Keratinocyte (primary cell): ENCODE results near the gene FHIT.

Experiments used
- EZH2 ChIP-seq: IDR thresholded peaks from one replicate; pipeline ENCODE4 v1.6.1; 2012; ENCODE audit warnings: inconsistent platforms, mild to moderate bottlenecking, low read length, moderate library complexity
- TF ChIP-seq, protein P1 (sequence below), 3 experiments: IDR thresholded peaks in 1 of 3; conservative IDR thresholded peaks in 1 of 3; optimal IDR thresholded peaks in 1 of 3; 2 replicates in 2 of 3; 3 replicates in 1 of 3; pipeline versions ENCODE3 to v1.5.1; 2011; ENCODE audit warnings: low read length in 3 of 3, mild to moderate bottlenecking in 3 of 3, moderate library complexity in 2 of 3, control low read depth in 1 of 3, inconsistent platforms in 1 of 3; ENCODE audit not compliant: insufficient read depth in 2 of 3; ENCODE audit errors: extremely low read depth in 1 of 3

DNA sequence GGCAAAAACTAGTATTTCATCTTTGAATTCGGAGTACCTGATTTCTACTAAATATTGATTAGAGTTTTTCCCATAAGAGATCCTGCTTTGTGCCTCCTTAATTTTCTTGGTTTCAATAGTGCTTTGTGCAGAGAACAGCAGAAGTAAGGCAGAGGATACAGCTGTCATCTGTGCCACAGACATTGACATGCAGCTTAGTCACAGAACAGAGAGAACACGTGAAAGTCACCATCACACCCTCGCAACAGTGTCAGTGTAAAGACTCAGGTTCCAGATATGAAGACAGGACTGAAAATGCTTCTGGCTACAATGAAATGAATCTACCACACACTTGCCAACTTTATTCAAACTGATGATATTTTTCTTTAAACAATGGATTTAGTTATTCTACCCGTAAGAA, 1258.7 kb downstream of the FHIT start:
- TF ChIP-seq, protein P1, sequence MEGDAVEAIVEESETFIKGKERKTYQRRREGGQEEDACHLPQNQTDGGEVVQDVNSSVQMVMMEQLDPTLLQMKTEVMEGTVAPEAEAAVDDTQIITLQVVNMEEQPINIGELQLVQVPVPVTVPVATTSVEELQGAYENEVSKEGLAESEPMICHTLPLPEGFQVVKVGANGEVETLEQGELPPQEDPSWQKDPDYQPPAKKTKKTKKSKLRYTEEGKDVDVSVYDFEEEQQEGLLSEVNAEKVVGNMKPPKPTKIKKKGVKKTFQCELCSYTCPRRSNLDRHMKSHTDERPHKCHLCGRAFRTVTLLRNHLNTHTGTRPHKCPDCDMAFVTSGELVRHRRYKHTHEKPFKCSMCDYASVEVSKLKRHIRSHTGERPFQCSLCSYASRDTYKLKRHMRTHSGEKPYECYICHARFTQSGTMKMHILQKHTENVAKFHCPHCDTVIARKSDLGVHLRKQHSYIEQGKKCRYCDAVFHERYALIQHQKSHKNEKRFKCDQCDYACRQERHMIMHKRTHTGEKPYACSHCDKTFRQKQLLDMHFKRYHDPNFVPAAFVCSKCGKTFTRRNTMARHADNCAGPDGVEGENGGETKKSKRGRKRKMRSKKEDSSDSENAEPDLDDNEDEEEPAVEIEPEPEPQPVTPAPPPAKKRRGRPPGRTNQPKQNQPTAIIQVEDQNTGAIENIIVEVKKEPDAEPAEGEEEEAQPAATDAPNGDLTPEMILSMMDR (optimal IDR thresholded peaks at IDR 0.05 in 1 of 3, IDR thresholded peaks at IDR 0.05 in 1 of 3, conservative IDR thresholded peaks at IDR 0.05 in 1 of 3; ENCODE audit: extremely low read depth in 1 of 3, insufficient read depth in 2 of 3, low read length in 3 of 3), result no peak
- TF ChIP-seq EZH2, result no peak
